GM04504 (cell line): ENCODE data around the gene CD79B.

Experiments used
- DNase-seq: peaks from one replicate; pipeline ENCODE4 v3.0.0-alpha.2; 2012; ENCODE audit warnings: low read depth

The CD79B gene

DNA sequence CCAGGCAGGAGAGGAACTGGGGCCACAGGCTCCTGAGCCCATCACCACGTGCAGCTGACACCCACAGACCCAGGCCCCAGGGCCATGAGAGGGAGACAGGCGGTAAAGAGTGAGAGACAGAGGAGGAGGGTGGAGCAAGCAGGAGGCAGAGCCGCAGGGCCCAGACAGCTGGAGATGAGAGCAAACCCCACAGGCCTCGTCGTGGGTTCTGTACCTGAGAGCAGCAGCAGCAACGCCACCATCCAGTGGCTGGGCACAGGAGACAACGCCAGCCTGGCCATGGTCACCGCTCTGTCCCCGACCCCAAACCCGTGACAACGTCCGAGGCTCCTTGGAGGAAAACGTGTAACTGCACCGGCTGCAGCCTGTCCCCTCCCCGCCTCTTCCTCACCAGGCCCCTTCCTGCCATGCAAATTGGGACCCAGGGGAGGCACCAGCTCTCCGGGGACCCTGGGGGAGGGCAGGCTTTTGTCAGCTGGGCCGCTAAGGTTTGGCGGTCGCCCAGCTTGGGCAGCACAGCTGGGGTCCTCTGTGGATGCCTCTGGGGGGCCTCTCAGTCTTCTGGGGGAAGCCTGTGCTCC is at the start of gene CD79B:
CD79B (minus strand) TSS at position 351 of the 581 bp plus-strand sequence; CDS start at position 281, 70 bp downstream.
- DNase-seq = no peak

GRCh38 chr17:63978272-63979200 is 46.4 kb upstream of the CD79B start:
- DNase-seq = no peak

DNA sequence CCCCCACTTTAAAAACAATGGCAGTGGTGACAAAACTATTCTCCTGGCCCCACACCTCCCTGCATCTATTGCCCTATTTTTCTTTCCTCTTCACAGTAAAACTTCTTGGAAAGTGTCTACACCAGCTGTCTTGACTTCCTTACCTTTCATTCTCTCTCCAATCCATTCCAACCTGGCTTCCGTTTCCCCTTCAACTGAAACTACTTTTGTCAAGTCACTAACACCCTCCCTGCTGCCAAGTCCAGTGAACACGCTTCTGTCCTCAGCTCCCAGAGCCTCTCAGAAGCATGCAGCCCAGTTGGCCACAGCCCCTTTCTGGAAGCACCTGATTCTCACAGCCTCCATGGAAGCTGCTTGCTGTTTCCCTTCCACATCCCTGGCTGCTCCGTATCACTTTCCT is 44.6 kb upstream of the CD79B start:
- no peak for DNase-seq

GRCh38 chr17:63975541-63976092 is 43.5 kb upstream of the CD79B start:
- DNase-seq = no peak

GRCh38 chr17:63974594-63975192 is 42.6 kb upstream of the CD79B start:
- no peak for DNase-seq

- no peak for DNase-seq
Observed at GRCh38 chr17:63973930-63974593, 41.9 kb upstream of the CD79B start.

- no peak for DNase-seq
Observed at GRCh38 chr17:63973247-63973646, 41.1 kb upstream of the CD79B start.

DNA sequence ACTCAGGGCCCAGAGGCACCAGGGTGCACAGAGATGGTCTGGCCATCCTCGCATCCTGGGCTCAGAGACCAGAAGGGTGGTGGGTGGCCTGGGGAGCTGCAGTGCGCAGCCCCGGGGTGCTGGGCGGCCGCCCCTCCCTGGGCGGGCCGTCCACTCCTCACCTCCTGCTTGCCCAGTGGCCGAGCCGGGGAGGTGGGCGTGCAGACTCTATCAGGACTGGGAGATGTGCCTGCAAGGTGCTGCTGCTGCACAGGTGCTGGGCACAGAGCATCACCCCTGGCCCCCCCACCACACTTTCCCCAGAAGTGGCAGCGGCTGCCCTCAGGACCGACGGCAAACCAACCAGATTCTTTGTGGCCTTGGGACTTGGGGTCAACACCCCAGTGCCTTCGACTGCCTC is 40.7 kb upstream of the CD79B start, which contains the start of gene SCN4A:
SCN4A (minus strand) TSS at position 123 of the 400 bp plus-strand sequence; CDS start at position 46, 77 bp downstream.
- no peak for DNase-seq

GRCh38 chr17:63969278-63969677 is 37.1 kb upstream of the CD79B start:
- DNase-seq = no peak

DNA sequence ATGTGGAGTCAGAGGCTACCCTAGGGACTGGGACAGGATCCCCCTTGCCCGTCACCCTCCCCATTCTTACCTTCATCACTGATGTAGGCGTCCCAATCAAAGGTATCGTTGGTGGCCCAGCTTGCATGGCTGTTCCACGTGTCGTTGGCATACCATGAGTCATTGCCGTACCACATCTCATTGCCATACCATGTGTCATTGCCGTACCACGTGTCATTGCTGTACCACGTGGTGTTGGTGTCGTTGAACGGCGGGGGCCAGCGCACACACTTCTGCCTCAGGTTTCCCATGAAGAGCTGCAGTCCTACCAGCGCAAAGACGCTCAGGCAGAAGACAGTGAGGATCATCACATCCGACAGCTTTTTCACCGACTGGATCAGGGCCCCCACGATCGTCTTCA is 35.8 kb upstream of the CD79B start:
- DNase-seq = no peak

DNA sequence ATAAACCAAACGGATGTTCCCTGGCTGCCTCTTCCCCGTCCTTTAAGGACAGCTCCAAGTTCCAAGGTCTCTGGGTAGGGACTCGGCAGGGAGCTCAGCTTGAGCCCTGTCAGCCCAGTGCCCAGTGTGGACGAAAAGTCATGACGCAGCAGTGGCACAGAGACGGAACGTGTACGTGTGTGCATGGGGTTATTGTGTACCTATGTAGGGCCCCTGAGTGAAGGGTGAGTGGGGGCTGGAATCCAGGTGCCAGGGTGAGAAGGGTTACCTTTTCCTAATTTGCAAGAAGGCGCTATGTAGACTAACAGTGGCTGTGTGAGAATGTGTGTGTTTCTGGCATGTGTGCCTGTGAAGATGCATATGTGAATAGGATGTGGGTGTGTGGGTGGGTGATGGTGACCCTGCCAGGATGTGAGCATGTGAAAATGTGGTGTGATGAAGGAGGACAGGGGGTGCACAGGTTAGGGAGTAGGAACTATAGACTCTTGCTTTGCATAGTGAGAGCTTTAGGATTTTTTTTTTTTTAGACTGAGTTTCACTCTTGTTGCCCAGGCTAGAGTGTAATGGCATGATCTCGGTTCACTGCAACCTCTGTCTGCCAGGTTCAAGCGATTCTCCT is 34.6 kb upstream of the CD79B start:
- no peak for DNase-seq

DNA sequence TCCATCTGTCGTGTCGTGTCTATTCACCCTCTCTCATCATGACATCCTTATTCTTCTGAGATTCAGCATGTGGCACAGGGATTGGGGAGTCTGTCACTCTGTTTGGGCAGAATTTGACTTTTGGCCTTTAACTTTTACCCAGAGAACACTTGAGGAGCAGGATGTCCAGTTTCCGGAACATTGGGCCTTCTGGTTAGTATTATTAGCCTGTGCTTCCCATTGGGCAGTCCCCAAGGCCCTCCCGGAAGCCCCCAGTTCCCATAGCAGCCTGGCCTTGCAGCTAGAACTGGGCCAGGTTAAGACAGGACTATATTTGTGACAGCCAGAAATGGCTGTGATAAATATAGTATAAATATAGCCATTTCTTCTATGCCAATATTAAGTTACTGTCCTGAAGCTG is 31.0 kb upstream of the CD79B start:
- no peak for DNase-seq

DNA sequence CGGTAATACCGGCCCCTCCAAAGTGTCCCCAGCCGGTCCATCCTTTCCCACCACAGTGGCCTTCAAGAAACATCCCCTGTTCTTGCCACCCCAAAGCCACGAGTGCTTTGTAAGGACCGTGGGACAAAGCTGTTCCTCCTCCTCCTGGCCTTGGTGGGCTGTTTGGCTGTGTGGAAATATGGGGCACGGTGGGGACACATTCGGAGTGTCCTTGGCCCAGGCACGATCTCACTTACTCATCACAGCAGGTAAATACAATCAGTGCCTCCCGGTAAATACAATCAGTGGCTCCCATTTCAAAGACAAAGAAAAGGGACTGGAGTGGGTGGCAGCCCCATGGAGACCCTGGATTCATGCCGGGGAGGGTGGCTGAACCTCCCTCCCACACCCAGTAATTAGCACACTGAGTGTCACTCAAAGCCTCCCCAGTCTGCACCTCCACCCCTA is 30.2 kb upstream of the CD79B start:
- DNase-seq = no peak

GRCh38 chr17:63961355-63962212 is 29.5 kb upstream of the CD79B start:
- no peak for DNase-seq

- no peak for DNase-seq
Observed at GRCh38 chr17:63960430-63960829, 28.3 kb upstream of the CD79B start.

GRCh38 chr17:63960006-63960405 is 27.9 kb upstream of the CD79B start:
- DNase-seq = no peak

- no peak for DNase-seq
Observed at GRCh38 chr17:63956296-63956920, 24.3 kb upstream of the CD79B start.

DNA sequence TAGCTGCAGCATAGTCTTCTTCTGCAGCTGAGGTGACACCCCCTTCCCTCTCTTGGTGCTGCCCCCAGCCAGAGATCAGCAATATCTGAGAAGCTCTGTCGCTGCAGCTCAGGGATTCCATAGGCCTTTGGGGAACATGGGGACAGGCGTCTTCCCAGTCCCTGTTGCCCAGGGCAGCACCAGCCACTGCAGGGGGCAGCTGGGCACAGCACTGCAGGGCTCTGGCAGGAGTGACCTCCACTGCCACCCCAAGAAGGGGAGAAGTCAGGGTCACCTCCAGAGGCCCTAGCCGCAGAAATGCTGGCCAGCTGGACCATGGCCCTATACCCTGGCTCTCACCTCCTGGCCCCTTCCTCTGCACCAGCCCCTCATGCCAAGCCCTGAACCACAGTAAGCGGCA is 23.7 kb upstream of the CD79B start:
- DNase-seq = no peak

DNA sequence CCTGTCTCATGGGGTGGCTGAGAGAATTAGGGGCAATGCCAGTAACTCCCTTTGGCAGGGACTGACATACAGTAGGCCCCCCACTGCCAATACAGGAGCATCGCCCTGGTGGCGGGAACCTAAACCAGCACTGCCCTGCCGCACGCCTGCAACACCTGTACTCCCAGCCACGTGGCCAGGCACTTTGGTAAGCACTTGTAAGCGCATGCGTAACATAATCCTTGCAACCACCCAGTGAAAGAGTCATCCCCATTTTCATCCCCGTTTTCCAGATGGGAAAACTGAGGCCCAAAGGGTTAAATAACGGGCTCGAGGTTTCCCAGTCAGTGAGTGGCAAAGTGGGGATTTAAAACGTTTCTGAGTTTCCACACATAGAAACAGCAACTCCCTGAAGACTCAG is 23.1 kb upstream of the CD79B start:
- DNase-seq = no peak

DNA sequence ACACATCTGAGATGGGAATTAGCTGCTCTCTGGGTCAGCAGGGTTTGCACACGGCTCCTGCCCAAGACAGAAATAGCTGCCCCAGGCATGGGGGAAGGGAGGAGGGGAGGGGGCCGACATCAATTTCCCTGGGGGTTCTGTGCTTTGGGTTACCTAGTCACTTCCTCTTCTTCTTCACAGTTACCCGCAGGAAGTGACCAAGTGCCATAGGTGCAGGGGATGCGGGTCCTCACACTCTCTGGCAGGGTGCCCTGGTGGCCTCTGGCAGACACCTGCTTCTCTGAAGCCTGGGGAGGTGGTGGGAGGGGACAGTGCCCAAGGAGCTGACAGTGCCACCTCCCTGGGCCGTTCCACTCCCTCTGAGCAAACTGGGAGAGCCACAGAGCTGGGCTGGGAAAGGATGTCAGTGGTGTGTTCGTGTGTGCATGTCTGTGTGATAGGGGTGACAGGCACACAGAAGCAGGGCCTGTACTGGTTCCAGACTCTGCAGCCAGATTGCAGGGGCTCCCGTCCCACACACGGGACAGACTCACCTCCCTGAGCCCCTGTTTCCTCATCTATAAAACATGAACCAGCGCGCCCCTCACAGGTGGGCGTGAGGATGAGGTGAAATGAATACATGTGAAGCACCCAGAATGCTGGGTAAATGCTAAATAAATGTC is 22.4 kb upstream of the CD79B start:
- DNase-seq = no peak
